ENCODE results near the gene GJA4. TPM values are rescaled to one million over a fixed set of nuclear protein-coding genes. Genes with fewer than 3 reads are reported as not detected.
"Not testable (repeated sequence)": the region's sequence is repeated elsewhere in the genome, so short reads cannot be mapped to it uniquely, and the experiment has no call there.

GJA4 gene
- total RNA-seq, 4 donors from 2014 or later, result 14.4 to 41.4 (median 27.7) TPM

- no peak for DNase-seq
- in situ Hi-C loops (cut with MboI; ENCODE audit: low sequenced_read_pairs in 4 of 4), result no loop called here
- ATAC-seq, result no peak
- intact Hi-C loops (cut with DNase I; ENCODE audit: low total_unique reads), result no loop called here
- Histone ChIP-seq H3K27ac (no peak overlapping the region), H3K9me3 (no peaks in the 10 kb centered on the region), H3K27me3 (no peaks in the 10 kb centered on the region), H3K36me3 (no peaks in the 10 kb centered on the region), H3K4me3 (no peak overlapping the region), H3K4me1 (no peaks in the 10 kb centered on the region)
- TF ChIP-seq CTCF (IDR thresholded peaks at IDR 0.05 in 4 of 5, conservative IDR thresholded peaks at IDR 0.05 in 1 of 5) (no peak), POLR2A (IDR thresholded peaks at IDR 0.05) (no peak)
These were observed 15.4 kb downstream of the GJA4 start for GRCh38 chr1:34808051-34808810.

DNA sequence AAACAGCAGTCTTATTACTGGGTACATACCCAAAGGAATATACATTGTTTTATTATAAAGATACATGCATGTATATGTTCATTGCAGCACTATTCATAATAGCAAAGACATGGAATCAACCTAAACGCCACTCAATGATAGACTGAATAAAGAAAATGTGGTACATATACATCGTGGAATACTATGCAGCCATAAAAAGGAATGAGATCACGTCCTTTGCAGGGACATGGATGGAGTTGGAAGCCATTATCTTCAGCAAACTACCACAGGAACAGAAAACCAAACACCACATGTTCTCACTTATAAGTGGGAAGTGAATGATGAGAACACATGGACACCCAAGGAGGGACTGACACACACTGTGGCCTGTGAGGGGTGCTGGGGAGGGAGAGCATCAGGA, 18.0 kb downstream of the GJA4 start:
- in situ Hi-C loops (cut with MboI; ENCODE audit: low sequenced_read_pairs in 4 of 4); intact Hi-C loops (cut with DNase I; ENCODE audit: low total_unique reads); ATAC-seq; H3K4me3 ChIP-seq; DNase-seq; H3K27ac ChIP-seq; H3K4me1 ChIP-seq; H3K9me3 ChIP-seq; H3K36me3 ChIP-seq; H3K27me3 ChIP-seq: not testable (repeated sequence)

DNA sequence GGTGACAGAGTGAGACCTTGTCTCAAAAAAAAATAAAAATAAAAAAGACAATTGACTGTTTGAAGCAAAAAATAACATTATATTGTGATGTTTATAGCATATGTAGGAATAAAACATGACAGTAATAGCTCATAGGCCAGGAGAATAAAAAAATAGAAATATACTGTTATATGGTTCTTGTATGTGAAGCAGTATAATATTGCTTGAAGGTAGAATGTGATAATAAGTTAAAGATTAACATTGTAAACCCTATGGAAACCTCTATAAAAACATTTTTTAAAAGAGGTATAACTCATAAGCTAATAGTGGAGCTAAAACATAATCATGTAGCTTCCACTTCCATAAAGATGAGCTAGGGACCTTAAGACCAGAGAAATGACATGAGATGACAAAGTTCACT, 23.5 kb downstream of the GJA4 start:
- ATAC-seq, result no peak
- in situ Hi-C loops (cut with MboI; ENCODE audit: low sequenced_read_pairs in 4 of 4), result no loop called here
- intact Hi-C loops (cut with DNase I; ENCODE audit: low total_unique reads), result no loop called here

GRCh38 chr1:34816778-34817177, 24.0 kb downstream of the GJA4 start:
- in situ Hi-C loops (cut with MboI; ENCODE audit: low sequenced_read_pairs in 4 of 4) (no loop called here), intact Hi-C loops (cut with DNase I; ENCODE audit: low total_unique reads) (no loop called here)
- Histone ChIP-seq H3K27me3 (no peaks in the 10 kb centered on the region), H3K9me3 (no peaks in the 10 kb centered on the region), H3K4me3 (no peak overlapping the region), H3K36me3 (no peaks in the 10 kb centered on the region), H3K4me1 (no peaks in the 10 kb centered on the region), H3K27ac (no peak overlapping the region)
- TF ChIP-seq CTCF (IDR thresholded peaks at IDR 0.05 in 4 of 5, conservative IDR thresholded peaks at IDR 0.05 in 1 of 5) (no peak), POLR2A (IDR thresholded peaks at IDR 0.05) (no peak)
- DNase-seq (no peak), ATAC-seq (no peak)

More for the DNA sequence above, 23.5 kb downstream of the GJA4 start:
- no peak for DNase-seq
- Histone ChIP-seq H3K9me3 (no peaks in the 10 kb centered on the region), H3K27ac (no peak overlapping the region), H3K27me3 (no peaks in the 10 kb centered on the region), H3K4me1 (no peaks in the 10 kb centered on the region), H3K4me3 (no peak overlapping the region), H3K36me3 (no peaks in the 10 kb centered on the region)
- TF ChIP-seq CTCF (IDR thresholded peaks at IDR 0.05 in 4 of 5, conservative IDR thresholded peaks at IDR 0.05 in 1 of 5) (no peak), POLR2A (IDR thresholded peaks at IDR 0.05) (no peak)

DNA sequence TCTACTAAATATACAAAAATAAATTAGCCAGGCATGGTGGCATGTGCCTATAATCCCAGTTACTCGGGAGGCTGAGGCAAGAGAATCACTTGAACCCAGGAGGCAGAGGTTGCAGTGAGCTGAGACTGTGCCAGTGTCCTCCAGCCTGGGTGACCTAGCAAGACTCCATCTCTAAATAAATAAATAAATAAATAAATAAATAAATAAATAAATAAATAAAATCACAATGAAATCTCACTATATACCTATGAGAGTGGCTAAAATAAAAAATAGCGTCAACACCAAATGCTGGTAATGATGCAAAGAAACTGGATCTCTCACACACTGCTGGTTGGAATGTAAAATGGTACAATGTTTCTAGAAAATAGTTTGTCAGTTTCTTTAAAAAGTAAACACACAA, 26.1 kb downstream of the GJA4 start:
- H3K27ac ChIP-seq, result not testable (repeated sequence)

GRCh38 chr1:34822202-34822601, 29.4 kb downstream of the GJA4 start:
- DNase-seq (no peak), ATAC-seq (no peak)
- Histone ChIP-seq H3K9me3 (no peaks in the 10 kb centered on the region), H3K27ac (no peak overlapping the region), H3K36me3 (no peaks in the 10 kb centered on the region), H3K4me3 (no peak overlapping the region), H3K27me3 (no peaks in the 10 kb centered on the region), H3K4me1 (peaks cover 4 to 6% of the 10 kb centered on the region in 2 donors)
- in situ Hi-C loops (cut with MboI; ENCODE audit: low sequenced_read_pairs in 4 of 4), result no loop called here
- intact Hi-C loops (cut with DNase I; ENCODE audit: low total_unique reads), result no loop called here
- TF ChIP-seq POLR2A (IDR thresholded peaks at IDR 0.05), result no peak
- TF ChIP-seq CTCF (IDR thresholded peaks at IDR 0.05 in 4 of 5, conservative IDR thresholded peaks at IDR 0.05 in 1 of 5), result no peak

More for the DNA sequence above, 26.1 kb downstream of the GJA4 start:
- H3K36me3 ChIP-seq; ATAC-seq; H3K27me3 ChIP-seq; DNase-seq; intact Hi-C loops (cut with DNase I; ENCODE audit: low total_unique reads); in situ Hi-C loops (cut with MboI; ENCODE audit: low sequenced_read_pairs in 4 of 4); H3K4me1 ChIP-seq; H3K9me3 ChIP-seq; H3K4me3 ChIP-seq: not testable (repeated sequence)

Data from gastrocnemius medialis (tissue), 4 donors.